Cardiac fibroblast (primary cell): ENCODE data around the gene LIN37.
A peak's percentile ranks its signal among the peaks of the same experiment; 100 is the strongest.

ENCODE experiments used
- DNase-seq, 2 donors: peaks; one replicate each; pipeline versions ENCODE4 v3.0.0 to v3.0.0-alpha.2; 2010; ENCODE audit warnings: low read depth in 2 of 2
- H3K4me3 ChIP-seq, 2 donors: replicated peaks in 1 of 2; 1 replicate in 1 of 2; 2 replicates in 1 of 2; pipeline ENCODE4 v1.5.1; 2011; ENCODE audit warnings: low read depth in 2 of 2, low read length in 2 of 2, mild to moderate bottlenecking in 2 of 2, moderate library complexity in 1 of 2
- TF ChIP-seq, protein P1 (sequence below): IDR thresholded peaks from one replicate; pipeline ENCODE4 v1.5.1; 2011; ENCODE audit warnings: low read depth, mild to moderate bottlenecking, low read length, inconsistent platforms

The LIN37 gene

DNA sequence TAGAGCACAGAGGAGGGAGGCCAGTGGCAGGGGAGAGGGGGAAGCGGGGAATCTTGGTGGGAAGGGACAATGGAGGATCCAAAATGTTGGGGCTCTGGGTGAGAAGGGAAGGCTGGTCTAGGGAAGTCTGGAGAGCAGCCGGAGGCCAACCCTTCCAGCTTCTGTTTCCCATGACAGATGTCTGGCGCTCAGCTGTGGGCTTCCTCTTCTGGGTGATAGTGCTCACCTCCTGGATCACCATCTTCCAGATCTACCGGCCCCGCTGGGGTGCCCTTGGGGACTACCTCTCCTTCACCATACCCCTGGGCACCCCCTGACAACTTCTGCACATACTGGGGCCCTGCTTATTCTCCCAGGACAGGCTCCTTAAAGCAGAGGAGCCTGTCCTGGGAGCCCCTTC, 1.8 kb upstream of the LIN37 start:
- DNase-seq = no peak
- H3K4me3 ChIP-seq = peak overlapping the region; percentile 76 to 86
- TF ChIP-seq, protein P1, sequence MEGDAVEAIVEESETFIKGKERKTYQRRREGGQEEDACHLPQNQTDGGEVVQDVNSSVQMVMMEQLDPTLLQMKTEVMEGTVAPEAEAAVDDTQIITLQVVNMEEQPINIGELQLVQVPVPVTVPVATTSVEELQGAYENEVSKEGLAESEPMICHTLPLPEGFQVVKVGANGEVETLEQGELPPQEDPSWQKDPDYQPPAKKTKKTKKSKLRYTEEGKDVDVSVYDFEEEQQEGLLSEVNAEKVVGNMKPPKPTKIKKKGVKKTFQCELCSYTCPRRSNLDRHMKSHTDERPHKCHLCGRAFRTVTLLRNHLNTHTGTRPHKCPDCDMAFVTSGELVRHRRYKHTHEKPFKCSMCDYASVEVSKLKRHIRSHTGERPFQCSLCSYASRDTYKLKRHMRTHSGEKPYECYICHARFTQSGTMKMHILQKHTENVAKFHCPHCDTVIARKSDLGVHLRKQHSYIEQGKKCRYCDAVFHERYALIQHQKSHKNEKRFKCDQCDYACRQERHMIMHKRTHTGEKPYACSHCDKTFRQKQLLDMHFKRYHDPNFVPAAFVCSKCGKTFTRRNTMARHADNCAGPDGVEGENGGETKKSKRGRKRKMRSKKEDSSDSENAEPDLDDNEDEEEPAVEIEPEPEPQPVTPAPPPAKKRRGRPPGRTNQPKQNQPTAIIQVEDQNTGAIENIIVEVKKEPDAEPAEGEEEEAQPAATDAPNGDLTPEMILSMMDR = no peak

DNA sequence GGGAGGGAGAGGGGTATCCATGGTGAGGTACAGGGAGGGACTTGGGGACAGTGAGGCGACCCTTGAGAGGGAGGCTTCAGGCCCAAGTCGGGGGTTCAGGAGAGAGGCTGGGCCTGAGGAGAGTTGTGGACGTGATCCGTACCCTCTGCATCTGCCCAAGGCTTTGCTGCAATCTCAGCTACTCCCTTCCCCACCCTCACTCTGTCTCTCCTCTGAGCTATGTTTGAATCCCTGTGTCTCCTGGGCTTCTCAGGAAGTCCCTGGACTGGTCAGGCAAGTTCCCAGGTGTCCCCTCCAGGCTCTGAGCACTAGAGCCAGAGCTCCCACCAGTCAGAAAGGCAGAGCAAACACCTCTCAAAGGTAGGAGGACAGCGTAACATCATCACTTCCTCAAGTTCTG, 1.8 kb downstream of the LIN37 start:
- no peak overlapping the region for H3K4me3 ChIP-seq
- DNase-seq = no peak
- TF ChIP-seq, protein P1 = no peak

- TF ChIP-seq, protein P1 = no peak
- no peak overlapping the region for H3K4me3 ChIP-seq
- DNase-seq = no peak
These were observed 3.7 kb downstream of the LIN37 start for GRCh38 chr19:35751839-35752745.

DNA sequence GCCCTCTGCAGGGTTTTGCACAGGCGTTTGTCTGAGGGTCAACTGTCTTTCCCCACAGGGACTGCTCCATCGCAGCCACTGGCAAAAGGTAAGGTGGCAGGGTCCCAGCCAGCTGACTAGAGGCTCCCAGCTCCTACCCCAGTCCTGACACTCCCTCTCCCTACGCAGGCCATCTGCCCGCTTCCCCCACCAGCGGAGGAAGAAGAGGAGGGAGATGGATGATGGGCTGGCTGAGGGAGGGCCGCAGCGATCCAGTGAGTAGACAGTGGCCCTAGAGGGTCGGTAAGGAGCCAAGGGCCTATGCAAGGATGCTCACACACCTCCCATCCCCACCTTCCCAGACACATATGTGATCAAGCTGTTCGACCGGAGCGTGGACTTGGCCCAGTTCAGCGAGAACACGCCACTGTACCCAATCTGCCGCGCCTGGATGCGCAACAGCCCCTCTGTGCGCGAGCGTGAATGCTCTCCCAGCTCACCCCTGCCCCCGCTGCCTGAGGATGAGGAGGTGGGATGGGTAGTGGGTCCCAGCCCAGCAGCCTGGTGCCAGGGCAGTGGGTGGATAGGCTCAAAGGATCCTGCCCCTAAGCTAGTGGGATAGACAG, 4.5 kb downstream of the LIN37 start:
- no peak overlapping the region for H3K4me3 ChIP-seq
- TF ChIP-seq, protein P1 = no peak
- no peak for DNase-seq

- no peak overlapping the region for H3K4me3 ChIP-seq
- DNase-seq = no peak
- TF ChIP-seq, protein P1 = no peak
These were observed 5.4 kb downstream of the LIN37 start for GRCh38 chr19:35753634-35754369.

- no peak for DNase-seq
- TF ChIP-seq, protein P1 = no peak
- no peak overlapping the region for H3K4me3 ChIP-seq
These were observed 6.2 kb downstream of the LIN37 start for GRCh38 chr19:35754370-35755130.
